Activated CD8-positive, alpha-beta memory T cell treated with anti-CD3 and anti-CD28 coated beads for 24 hours (primary cell): Measurements from ENCODE around the gene SIM2.

ENCODE experiments used
- DNase-seq: peaks from one replicate; pipeline ENCODE4 v3.0.0-alpha.2; 2020

The SIM2 gene

GRCh38 chr21:36700971-36701755 lies 2.2 kb downstream of the SIM2 start:
- DNase-seq, result no peak

- DNase-seq, result no peak
These were observed 3.1 kb downstream of the SIM2 start for GRCh38 chr21:36701756-36702621.

GRCh38 chr21:36702622-36702968 lies 3.7 kb downstream of the SIM2 start:
- DNase-seq, result no peak

GRCh38 chr21:36703123-36703522 lies 4.2 kb downstream of the SIM2 start:
- DNase-seq, result no peak

GRCh38 chr21:36703626-36704280 lies 4.8 kb downstream of the SIM2 start:
- no peak for DNase-seq

- DNase-seq, result no peak
These were observed 5.5 kb downstream of the SIM2 start for GRCh38 chr21:36704281-36704957.

GRCh38 chr21:36704958-36705678 lies 6.2 kb downstream of the SIM2 start:
- no peak for DNase-seq

- DNase-seq, result no peak
These were observed 7.0 kb downstream of the SIM2 start for GRCh38 chr21:36705679-36706481.

GRCh38 chr21:36706482-36706852 lies 7.6 kb downstream of the SIM2 start:
- DNase-seq, result no peak

GRCh38 chr21:36706951-36707762 lies 8.2 kb downstream of the SIM2 start:
- DNase-seq, result no peak

GRCh38 chr21:36707763-36708285 lies 8.9 kb downstream of the SIM2 start:
- no peak for DNase-seq

- DNase-seq, result no peak
These were observed 9.5 kb downstream of the SIM2 start for GRCh38 chr21:36708286-36709029.

- DNase-seq, result no peak
These were observed 10.3 kb downstream of the SIM2 start for GRCh38 chr21:36709030-36709867.

- no peak for DNase-seq
These were observed 11.2 kb downstream of the SIM2 start for GRCh38 chr21:36709868-36710728.

GRCh38 chr21:36710729-36711048 lies 11.8 kb downstream of the SIM2 start:
- DNase-seq, result peak; percentile 49

- no peak for DNase-seq
These were observed 14.8 kb downstream of the SIM2 start for GRCh38 chr21:36713746-36714145.

- no peak for DNase-seq
These were observed 17.5 kb downstream of the SIM2 start for GRCh38 chr21:36716387-36716786.

GRCh38 chr21:36716836-36717235 lies 17.9 kb downstream of the SIM2 start:
- DNase-seq, result no peak
